Activated T-cell treated with anti-CD3 and anti-CD28 coated beads, Interleukin-2, amount 50 U/mL, for 72 hours (primary cell): Measurements from ENCODE around the gene PSAP. TPM values are rescaled to one million over a fixed set of nuclear protein-coding genes. Genes with fewer than 3 reads are reported as not detected.
A peak's percentile ranks its signal among the peaks of the same experiment; 100 is the strongest.

Source experiments
- ATAC-seq, 2 donors: fragments of 150-1000 bp; cut with Tn5 transposase; replicated peaks in 1 of 2; 2 replicates each; pipeline ENCODE4 v1.10.0; 2021; ENCODE audit warnings: moderate library complexity in 2 of 2, mild to moderate bottlenecking in 1 of 2
- DNase-seq, 2 donors: peaks; one replicate each; pipeline ENCODE4 v3.0.0; 2021 to 2022; ENCODE audit warnings: mixed read lengths in 1 of 2
- H3K27ac Mint-ChIP-seq: one replicate; pipeline ENCODE4 v1.8.0; 2022; ENCODE audit warnings: mild to moderate bottlenecking, moderate library complexity, mixed read lengths
- H3K27me3 Mint-ChIP-seq: one replicate; pipeline ENCODE4 v1.8.0; 2022; ENCODE audit warnings: low read depth, mixed read lengths
- H3K36me3 Mint-ChIP-seq, 2 donors: one replicate each; pipeline ENCODE4 v1.8.0; 2022; ENCODE audit warnings: mixed read lengths in 2 of 2, mild to moderate bottlenecking in 1 of 2; ENCODE audit not compliant: insufficient read depth in 2 of 2
- H3K4me1 Mint-ChIP-seq: one replicate; pipeline ENCODE4 v1.8.0; 2022; ENCODE audit warnings: low read depth, mixed read lengths
- H3K4me3 Mint-ChIP-seq, 2 donors: one replicate each; pipeline ENCODE4 v1.8.0; 2022; ENCODE audit warnings: mild to moderate bottlenecking in 2 of 2, mixed read lengths in 2 of 2, moderate library complexity in 2 of 2
- H3K9me3 Mint-ChIP-seq, 2 donors: one replicate each; pipeline ENCODE4 v1.8.0; 2022; ENCODE audit warnings: mixed read lengths in 2 of 2
- total RNA-seq, 2 donors: library from RNA; stranded (reverse); gene quantifications; one replicate each; pipeline ENCODE4 v1.2.3, GENCODE V29; 2022

PSAP gene
- total RNA-seq, 2 donors from 2014 or later, result 111 to 139 TPM

- Mint-ChIP-seq H3K36me3 (peaks cover 2 to 6% of the 10 kb centered on the region in 2 donors), H3K27ac (no peak overlapping the region), H3K9me3 (no peaks in the 10 kb centered on the region), H3K27me3 (no peaks in the 10 kb centered on the region), H3K4me3 (no peak overlapping the region), H3K4me1 (no peaks in the 10 kb centered on the region)
- no peak for ATAC-seq
- DNase-seq, result no peak
These were observed 38.0 kb downstream of the PSAP start for GRCh38 chr10:71812913-71813590.

GRCh38 chr10:71812016-71812912 is 38.8 kb downstream of the PSAP start:
- Mint-ChIP-seq H3K4me3 (no peak overlapping the region), H3K27ac (no peak overlapping the region), H3K9me3 (no peaks in the 10 kb centered on the region), H3K27me3 (no peaks in the 10 kb centered on the region), H3K4me1 (no peaks in the 10 kb centered on the region), H3K36me3 (peaks cover 0 to 6% of the 10 kb centered on the region in 2 donors)
- peak; percentile 93 to 96 for ATAC-seq
- peak; percentile 81 to 87 for DNase-seq

DNA sequence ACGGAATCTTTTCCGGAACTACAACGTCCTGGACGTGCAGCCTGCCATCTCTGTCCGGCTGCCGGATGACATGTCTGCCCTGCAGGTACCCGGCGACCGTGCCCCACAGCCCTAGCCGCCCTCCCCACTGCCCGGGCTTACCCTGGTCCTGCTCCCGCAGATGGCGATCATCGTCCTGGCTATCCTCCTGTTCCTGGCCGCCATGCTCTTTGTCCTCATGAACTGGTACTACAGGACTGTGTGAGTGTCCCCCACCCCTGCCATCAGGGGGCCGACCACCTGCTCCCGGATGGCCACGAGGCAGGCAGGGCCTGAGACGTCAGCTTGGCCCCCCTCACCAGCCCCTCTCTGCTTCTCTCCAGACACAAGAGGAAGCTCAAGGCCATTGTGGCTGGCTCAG is 39.7 kb downstream of the PSAP start:
- peaks cover 0 to 5% of the 10 kb centered on the region in 2 donors for H3K36me3 Mint-ChIP-seq
- no peak overlapping the region for H3K27ac Mint-ChIP-seq
- ATAC-seq (no peak), DNase-seq (no peak)
- H3K9me3 Mint-ChIP-seq, result no peaks in the 10 kb centered on the region
- no peaks in the 10 kb centered on the region for H3K4me1 Mint-ChIP-seq
- no peaks in the 10 kb centered on the region for H3K27me3 Mint-ChIP-seq
- H3K4me3 Mint-ChIP-seq, result no peak overlapping the region

- no peak for DNase-seq
- Mint-ChIP-seq H3K36me3 (no peaks in the 10 kb centered on the region), H3K27ac (no peak overlapping the region), H3K27me3 (no peaks in the 10 kb centered on the region), H3K4me1 (no peaks in the 10 kb centered on the region), H3K9me3 (no peaks in the 10 kb centered on the region), H3K4me3 (no peak overlapping the region)
- ATAC-seq, result no peak
These were observed 40.9 kb downstream of the PSAP start for GRCh38 chr10:71810048-71810750.

- H3K36me3 Mint-ChIP-seq, result no peaks in the 10 kb centered on the region
- H3K27ac Mint-ChIP-seq, result no peak overlapping the region
- DNase-seq (no peak), ATAC-seq (no peak)
- no peak overlapping the region for H3K4me3 Mint-ChIP-seq
- no peaks in the 10 kb centered on the region for H3K9me3 Mint-ChIP-seq
- H3K27me3 Mint-ChIP-seq, result no peaks in the 10 kb centered on the region
- no peaks in the 10 kb centered on the region for H3K4me1 Mint-ChIP-seq
These were observed 41.4 kb downstream of the PSAP start for GRCh38 chr10:71809628-71810027.

DNA sequence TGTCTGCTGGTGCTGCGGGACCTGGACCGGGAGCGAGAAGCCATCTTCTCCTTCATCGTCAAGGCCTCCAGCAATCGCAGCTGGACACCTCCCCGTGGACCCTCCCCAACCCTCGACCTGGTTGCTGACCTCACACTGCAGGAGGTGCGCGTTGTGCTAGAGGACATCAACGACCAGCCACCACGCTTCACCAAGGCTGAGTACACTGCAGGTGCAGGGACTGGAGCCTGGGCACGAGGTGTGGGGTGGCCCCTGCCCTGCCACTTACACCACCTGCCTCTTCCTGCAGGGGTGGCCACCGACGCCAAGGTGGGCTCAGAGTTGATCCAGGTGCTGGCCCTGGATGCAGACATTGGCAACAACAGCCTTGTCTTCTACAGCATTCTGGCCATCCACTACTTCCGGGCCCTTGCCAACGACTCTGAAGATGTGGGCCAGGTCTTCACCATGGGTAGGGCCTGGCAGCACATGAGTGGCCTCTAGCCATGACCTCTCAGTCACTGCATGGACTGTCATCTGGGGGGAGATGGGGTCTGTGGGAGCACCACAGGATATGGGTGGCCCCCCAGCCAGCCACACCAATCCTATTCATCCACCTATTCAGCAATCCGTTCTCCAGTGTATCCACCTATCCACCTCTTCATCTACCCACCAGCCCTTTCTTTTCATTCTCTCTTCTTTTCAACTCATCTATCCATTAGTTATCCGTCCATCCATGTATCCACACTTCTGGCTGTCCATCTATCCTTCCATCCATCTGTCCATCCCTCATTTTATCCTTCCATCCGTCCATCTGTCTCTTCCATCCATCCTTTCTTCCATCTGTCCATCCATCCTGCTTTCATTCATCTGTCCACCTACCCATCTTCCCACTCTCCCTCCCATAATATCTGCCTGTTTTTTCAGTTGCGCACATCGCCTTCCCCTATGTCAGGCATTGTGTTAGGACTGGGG is 43.2 kb downstream of the PSAP start:
- H3K4me3 Mint-ChIP-seq, result no peak overlapping the region
- H3K27me3 Mint-ChIP-seq, result no peaks in the 10 kb centered on the region
- no peak for ATAC-seq
- no peaks in the 10 kb centered on the region for H3K9me3 Mint-ChIP-seq
- H3K4me1 Mint-ChIP-seq, result no peaks in the 10 kb centered on the region
- no peaks in the 10 kb centered on the region for H3K36me3 Mint-ChIP-seq
- no peak for DNase-seq
- H3K27ac Mint-ChIP-seq, result no peak overlapping the region

- Mint-ChIP-seq H3K36me3 (no peaks in the 10 kb centered on the region), H3K4me1 (no peaks in the 10 kb centered on the region), H3K27me3 (no peaks in the 10 kb centered on the region), H3K9me3 (no peaks in the 10 kb centered on the region), H3K27ac (no peak overlapping the region), H3K4me3 (no peak overlapping the region)
- DNase-seq (no peak), ATAC-seq (no peak)
These were observed 44.1 kb downstream of the PSAP start for GRCh38 chr10:71806704-71807556.

DNA sequence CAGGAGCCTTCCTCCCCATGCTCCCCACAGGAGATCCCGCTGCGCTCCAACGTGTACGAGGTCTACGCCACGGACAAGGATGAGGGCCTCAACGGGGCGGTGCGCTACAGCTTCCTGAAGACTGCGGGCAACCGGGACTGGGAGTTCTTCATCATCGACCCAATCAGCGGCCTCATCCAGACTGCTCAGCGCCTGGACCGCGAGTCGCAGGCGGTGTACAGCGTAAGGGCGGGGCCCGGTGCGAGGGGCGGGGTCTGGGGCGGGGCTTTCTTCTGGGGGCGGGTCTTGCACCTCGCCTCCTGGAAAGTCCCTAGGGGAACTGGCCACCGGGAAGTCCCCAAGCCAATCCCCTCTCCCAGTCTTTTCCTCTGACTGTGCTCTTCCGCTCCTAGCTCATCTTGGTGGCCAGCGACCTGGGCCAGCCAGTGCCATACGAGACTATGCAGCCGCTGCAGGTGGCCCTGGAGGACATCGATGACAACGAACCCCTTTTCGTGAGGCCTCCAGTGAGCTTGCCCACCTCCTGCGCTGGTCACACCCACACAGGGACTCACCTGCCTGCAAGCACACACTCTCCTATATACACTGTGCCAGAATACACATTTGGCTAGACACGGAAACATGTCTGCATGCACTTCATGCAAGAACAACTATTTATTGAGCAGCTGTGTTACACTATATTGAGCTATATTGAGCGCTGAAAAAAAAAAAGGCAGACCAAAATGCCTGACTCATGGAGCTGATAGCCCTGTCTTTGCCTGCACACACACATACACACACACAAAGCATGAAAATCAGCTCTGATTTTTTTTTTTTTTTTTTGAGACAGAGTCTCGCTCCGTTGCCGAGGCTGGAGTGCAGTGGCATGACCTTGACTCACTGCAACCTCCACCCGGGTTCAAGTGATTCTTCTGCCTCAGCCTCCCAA is 45.0 kb downstream of the PSAP start:
- Mint-ChIP-seq H3K36me3 (no peaks in the 10 kb centered on the region), H3K9me3 (no peaks in the 10 kb centered on the region), H3K27ac (no peak overlapping the region), H3K27me3 (no peaks in the 10 kb centered on the region), H3K4me3 (no peak overlapping the region), H3K4me1 (no peaks in the 10 kb centered on the region)
- ATAC-seq (no peak), DNase-seq (no peak)

DNA sequence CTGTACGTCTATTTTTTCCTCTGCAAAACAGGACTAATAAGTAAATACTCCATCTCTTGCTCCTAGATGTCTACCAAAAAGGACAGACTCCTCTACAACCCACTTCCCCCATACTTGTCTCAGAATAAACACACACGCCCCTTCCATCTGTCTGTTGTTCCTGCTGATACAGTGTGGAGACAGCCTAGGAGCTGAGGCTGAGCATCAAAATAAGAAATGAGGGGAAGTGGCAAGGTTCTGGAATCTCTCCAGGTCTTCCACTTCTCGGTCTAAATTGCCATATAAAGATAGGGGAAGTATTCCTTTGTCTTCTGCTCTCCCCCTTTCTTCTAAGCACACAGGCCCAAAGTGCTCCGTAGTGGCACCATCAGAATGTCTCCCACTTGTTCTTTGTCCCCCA is 47.0 kb downstream of the PSAP start:
- Mint-ChIP-seq H3K4me1 (no peaks in the 10 kb centered on the region), H3K9me3 (no peaks in the 10 kb centered on the region), H3K36me3 (no peaks in the 10 kb centered on the region), H3K4me3 (no peak overlapping the region), H3K27me3 (no peaks in the 10 kb centered on the region), H3K27ac (no peak overlapping the region)
- ATAC-seq (no peak), DNase-seq (no peak)

DNA sequence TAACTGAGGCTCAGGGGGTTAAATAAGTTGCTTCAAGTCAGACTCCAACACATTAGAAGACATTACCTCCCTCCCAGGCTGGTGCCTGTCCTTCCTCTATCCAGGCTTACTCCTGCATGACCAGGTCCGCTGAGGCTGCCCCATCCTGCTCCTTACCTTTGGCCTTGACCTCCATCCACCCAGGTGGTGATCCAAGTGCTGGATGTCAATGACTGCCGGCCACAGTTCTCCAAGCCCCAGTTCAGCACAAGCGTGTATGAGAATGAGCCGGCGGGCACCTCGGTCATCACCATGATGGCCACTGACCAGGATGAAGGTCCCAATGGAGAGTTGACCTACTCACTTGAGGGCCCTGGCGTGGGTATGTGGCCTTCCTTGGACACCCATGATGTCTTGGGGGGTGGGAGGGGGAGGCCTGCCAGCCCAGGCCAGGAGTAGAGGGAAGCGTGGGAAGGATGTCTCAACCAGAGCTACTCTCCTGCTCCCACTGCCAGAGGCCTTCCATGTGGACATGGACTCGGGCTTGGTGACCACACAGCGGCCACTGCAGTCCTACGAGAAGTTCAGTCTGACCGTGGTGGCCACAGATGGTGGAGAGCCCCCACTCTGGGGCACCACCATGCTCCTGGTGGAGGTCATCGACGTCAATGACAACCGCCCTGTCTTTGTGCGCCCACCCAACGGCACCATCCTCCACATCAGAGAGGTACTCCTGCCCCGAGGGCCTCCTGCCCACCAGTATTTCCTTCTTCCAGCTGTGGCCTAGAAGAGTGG is 48.1 kb downstream of the PSAP start:
- ATAC-seq, result no peak
- H3K4me1 Mint-ChIP-seq, result peaks cover 1% of the 10 kb centered on the region
- no peak for DNase-seq
- H3K36me3 Mint-ChIP-seq, result no peaks in the 10 kb centered on the region
- no peak overlapping the region for H3K4me3 Mint-ChIP-seq
- no peaks in the 10 kb centered on the region for H3K9me3 Mint-ChIP-seq
- H3K27me3 Mint-ChIP-seq, result no peaks in the 10 kb centered on the region
- no peak overlapping the region for H3K27ac Mint-ChIP-seq
